Measurements from ENCODE around the gene SPNS3. TPM values are rescaled to one million over a fixed set of nuclear protein-coding genes. Genes with fewer than 3 reads are reported as not detected.

Gene SPNS3
- total RNA-seq, 2 experiments from 2014 or later, result 51.2 to 54.6 TPM

- intact Hi-C loops (cut with micrococcal nuclease; ENCODE audit: unreplicated experiment), result no loop called here
- Histone ChIP-seq H2AFZ (ENCODE audit: low read length) (no peak overlapping the region), H3K9me3 (ENCODE audit: low read length) (no peaks in the 10 kb centered on the region), H3K36me3 (ENCODE audit: insufficient read depth, low read length) (no peaks in the 10 kb centered on the region), H3K4me2 (ENCODE audit: low read length) (no peak overlapping the region), H3K27ac (ENCODE audit: low read depth, low read length, poor library complexity, severe bottlenecking) (no peak overlapping the region), H3K79me2 (ENCODE audit: insufficient read depth, low read depth, low read length) (no peaks in the 10 kb centered on the region), H3K4me3 (ENCODE audit: low read depth, low read length, poor library complexity, severe bottlenecking) (no peak overlapping the region), H3K4me1 (ENCODE audit: insufficient read depth, low read length, poor library complexity, severe bottlenecking) (peaks cover 7% of the 10 kb centered on the region), H4K20me1 (ENCODE audit: insufficient read depth, low read length) (no peaks in the 10 kb centered on the region), H3K9me2 (ENCODE audit: insufficient read depth, low read length) (no peaks in the 10 kb centered on the region)
- no TSS peak for BruUV-seq (replicated peaks)
- TF ChIP-seq EZH2phosphoT487 (IDR thresholded peaks at IDR 0.05; ENCODE audit: borderline replicate concordance, low read depth, low read length) (no peak), CTCF (conservative IDR thresholded peaks at IDR 0.05; ENCODE audit: low read length) (no peak)
- ChIA-PET CTCF (ENCODE audit: unreplicated experiment) (no interaction called here), POLR2A (interaction anchor here (0.6 kb wide), 1 partner anchor 14 kb away, joined by 4 read pairs; no protein-coding TSS in a partner anchor)
- DNase-seq (ENCODE audit: low spot score), result no peak
Observed at GRCh38 chr17:4530799-4531730, 97.3 kb downstream of the SPNS3 start.

- no peak for DNase-seq (ENCODE audit: low spot score)
- peaks cover 7% of the 10 kb centered on the region for H3K36me3 ChIP-seq (ENCODE audit: insufficient read depth, low read length)
- no peak overlapping the region for H3K27ac ChIP-seq (ENCODE audit: low read depth, low read length, poor library complexity, severe bottlenecking)
- H3K4me2 ChIP-seq (ENCODE audit: low read length), result no peak overlapping the region
- no peaks in the 10 kb centered on the region for H4K20me1 ChIP-seq (ENCODE audit: insufficient read depth, low read length)
- H3K4me1 ChIP-seq (ENCODE audit: insufficient read depth, low read length, poor library complexity, severe bottlenecking), result peaks cover 7% of the 10 kb centered on the region
- H3K9me3 ChIP-seq (ENCODE audit: low read length), result no peaks in the 10 kb centered on the region
- POLR2A ChIA-PET, result no interaction called here
- no peaks in the 10 kb centered on the region for H3K79me2 ChIP-seq (ENCODE audit: insufficient read depth, low read depth, low read length)
- no peak overlapping the region for H3K4me3 ChIP-seq (ENCODE audit: low read depth, low read length, poor library complexity, severe bottlenecking)
- no TSS peak for BruUV-seq (replicated peaks)
- TF ChIP-seq EZH2phosphoT487 (IDR thresholded peaks at IDR 0.05; ENCODE audit: borderline replicate concordance, low read depth, low read length), result no peak
- TF ChIP-seq CTCF (conservative IDR thresholded peaks at IDR 0.05; ENCODE audit: low read length), result no peak
- CTCF ChIA-PET (ENCODE audit: unreplicated experiment), result no interaction called here
- no peaks in the 10 kb centered on the region for H3K9me2 ChIP-seq (ENCODE audit: insufficient read depth, low read length)
- no peak overlapping the region for H2AFZ ChIP-seq (ENCODE audit: low read length)
- intact Hi-C loops (cut with micrococcal nuclease; ENCODE audit: unreplicated experiment), result no loop called here
Observed at GRCh38 chr17:4531988-4532736, 98.4 kb downstream of the SPNS3 start.

Measured in OCI-LY7 (cell line).